Aortic smooth muscle cell (primary cell): ENCODE measurements around the gene CHCHD2. TPM values are rescaled to one million over a fixed set of nuclear protein-coding genes. Genes with fewer than 3 reads are reported as not detected.

ENCODE experiments used
- total RNA-seq: library from RNA; depleted of rRNA; stranded (reverse); fragments of >200 nt; gene quantifications from 2 replicates; pipeline ENCODE4 v1.2.3, GENCODE V29; 2014

Gene CHCHD2
- 280 and 321 TPM in 2 replicates for total RNA-seq

GRCh38 chr7:56106108-56107073 lies at the start of gene CHCHD2:
CHCHD2 (minus strand) TSS chr7:56106476; CDS start chr7:56106413, 63 bp downstream.

DNA sequence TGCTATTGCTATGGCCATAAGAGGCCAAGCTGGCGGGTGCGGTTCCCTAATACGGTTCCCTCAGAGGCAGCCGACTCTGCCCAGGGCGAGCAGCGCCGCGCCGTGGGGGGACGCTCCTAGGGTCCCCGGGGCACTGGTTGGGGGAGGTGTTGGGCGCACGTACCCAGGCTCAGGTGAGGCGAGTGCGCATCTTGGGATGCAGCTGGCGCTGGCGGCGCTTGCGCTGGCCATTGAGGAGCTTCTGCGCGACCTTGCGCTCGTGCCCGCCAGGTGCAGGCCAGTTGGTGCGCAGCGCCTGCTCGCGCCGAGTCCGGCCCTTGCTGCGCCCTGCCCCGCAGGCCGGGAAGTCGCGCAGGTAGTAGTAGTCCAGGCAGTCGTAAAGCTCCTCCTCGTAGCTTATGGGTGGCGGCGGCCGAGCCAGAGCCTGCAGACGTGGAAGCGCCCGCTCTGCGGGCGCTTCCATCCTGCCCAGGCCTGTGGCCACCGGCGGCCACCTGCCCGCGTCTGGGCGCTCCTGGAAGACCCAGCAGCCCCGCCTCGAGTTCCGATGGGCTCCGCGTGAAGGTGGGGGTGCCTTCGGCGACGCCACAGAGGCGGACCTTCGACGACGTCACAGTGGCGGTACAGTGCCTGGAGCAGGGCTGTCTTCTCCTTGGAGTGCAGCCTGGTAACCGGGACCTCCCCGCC lies 9.7 kb upstream of the CHCHD2 start, which contains the start of gene NUPR2:
TSS of gene NUPR2 (minus strand) at position 566 of the 687 bp plus-strand sequence. CDS start at position 463, 103 bp downstream.

DNA sequence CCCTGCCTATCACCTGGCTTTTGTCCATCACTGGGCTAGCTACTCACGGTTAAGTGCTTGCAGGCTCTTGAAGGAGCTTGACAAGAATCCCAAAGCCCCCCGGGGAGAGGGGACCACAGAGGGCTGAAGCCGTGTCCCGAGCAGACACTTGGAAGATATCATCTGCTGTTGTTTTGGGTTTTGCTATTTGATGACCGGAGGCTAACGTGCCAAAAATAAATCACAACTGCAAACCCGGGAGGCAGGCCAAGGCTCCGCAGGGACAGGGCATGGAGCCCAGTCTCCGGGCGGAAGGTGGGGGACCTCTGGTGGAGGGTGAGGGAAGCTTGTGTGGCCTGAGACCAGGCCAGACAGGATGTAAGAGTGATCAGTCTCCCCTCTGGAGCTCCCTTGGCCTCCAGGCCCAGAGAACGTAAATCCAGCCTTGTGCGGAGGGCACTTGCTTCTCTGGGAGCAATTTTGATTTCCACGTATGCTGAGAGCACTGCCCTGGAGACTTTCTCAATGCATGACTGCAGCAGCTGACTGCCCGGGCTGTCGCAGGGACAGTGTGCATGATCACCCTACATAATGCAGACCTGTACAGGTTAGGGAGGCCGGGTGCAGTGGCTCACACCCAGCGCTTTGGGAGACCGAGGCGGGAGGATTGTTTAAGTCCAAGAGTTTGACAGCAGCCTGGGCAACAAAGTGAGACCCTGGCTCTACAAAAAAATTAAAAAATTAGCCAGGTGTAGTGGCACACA lies 13.3 kb downstream of the CHCHD2 start, which contains the start of gene PHKG1:
TSS of gene PHKG1 (minus strand) at position 164 of the 743 bp plus-strand sequence. CDS start 4,011 bp downstream, outside the sequence.

DNA sequence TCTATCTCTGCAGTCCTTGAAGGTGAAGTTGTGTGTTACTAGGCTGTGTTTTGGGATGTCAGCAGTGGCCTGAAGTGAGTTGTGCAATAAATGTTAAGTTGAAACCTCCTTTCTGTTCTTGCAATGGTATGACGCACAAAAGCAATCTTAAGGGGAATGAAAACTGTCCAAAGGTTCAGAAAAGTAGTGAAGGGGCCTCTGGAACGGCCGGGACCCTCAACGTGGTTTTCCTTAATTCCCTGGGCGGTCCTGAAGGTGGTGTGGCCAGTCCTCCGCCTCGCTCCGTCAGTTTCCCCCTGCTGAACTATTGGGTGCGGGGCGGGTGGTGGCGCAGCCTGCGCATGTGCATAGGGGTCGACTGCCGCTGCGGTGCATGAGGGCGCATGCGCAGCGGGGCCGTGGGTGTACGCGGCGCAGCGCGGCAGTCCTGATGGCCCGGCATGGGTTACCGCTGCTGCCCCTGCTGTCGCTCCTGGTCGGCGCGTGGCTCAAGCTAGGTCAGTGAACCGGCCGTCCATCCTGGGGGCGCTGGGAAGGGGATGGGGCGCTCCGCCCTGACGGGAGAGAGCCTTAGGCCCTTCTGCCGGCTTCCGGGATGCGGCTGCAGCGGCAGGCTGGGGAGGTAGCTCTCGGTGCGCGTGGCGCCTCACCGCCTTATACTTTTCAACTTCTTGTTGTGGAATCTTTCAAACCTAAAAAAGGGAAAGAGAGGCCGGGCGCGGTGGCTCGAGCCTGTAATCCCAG lies 42.2 kb downstream of the CHCHD2 start, which contains the start of gene SUMF2:
TSS of gene SUMF2 (plus strand) at position 405 of the 744 bp plus-strand sequence. CDS start at position 431, 26 bp downstream.

Other genes starting within 250 kb of the CHCHD2 start
- gene SEPTIN14, start 243.7 kb downstream of the CHCHD2 start, total RNA-seq, result not detected in 2 replicates
- 1.7 and 3.0 TPM in 2 replicates for gene ZNF713, start 219.0 kb downstream of the CHCHD2 start, total RNA-seq
- 13.6 and 14.8 TPM in 2 replicates for gene MRPS17, start 154.6 kb downstream of the CHCHD2 start, total RNA-seq
- gene NIPSNAP2, start 141.9 kb downstream of the CHCHD2 start, total RNA-seq, result 31.7 and 37.8 TPM in 2 replicates
- 40.6 and 41.9 TPM in 2 replicates for gene PSPH, start 55.0 kb downstream of the CHCHD2 start, total RNA-seq
- gene CCT6A, start 54.7 kb downstream of the CHCHD2 start, total RNA-seq, result 200 and 235 TPM in 2 replicates
- gene SUMF2, start 42.2 kb downstream of the CHCHD2 start, total RNA-seq, result 233 and 238 TPM in 2 replicates
- gene PHKG1, start 13.5 kb downstream of the CHCHD2 start, total RNA-seq, result 2.0 and 9.4 TPM in 2 replicates
- not detected in 2 replicates for gene NUPR2, start 9.9 kb upstream of the CHCHD2 start, total RNA-seq